K562 (cell line): ENCODE results near the gene ECHDC1. TPM values are rescaled to one million over a fixed set of nuclear protein-coding genes. Genes with fewer than 3 reads are reported as not detected.
A peak's percentile ranks its signal among the peaks of the same experiment; 100 is the strongest.

Experiments used
- CBFB ChIP-seq: sonication (generic); formaldehyde crosslinking; IDR thresholded peaks from 2 replicates; pipeline ENCODE4 v1.4.0; 2020; ENCODE audit warnings: mild to moderate bottlenecking, missing genetic modification reagents
- CBX3 ChIP-seq, 2 experiments: IDR thresholded peaks; 1 replicate in 1 of 2; 2 replicates in 1 of 2; pipeline ENCODE4 v1.6.1; 2012; ENCODE audit warnings: inconsistent platforms in 2 of 2, low read length in 2 of 2, borderline replicate concordance in 1 of 2, control low read depth in 1 of 2
- EP400 ChIP-seq: fragments of 450-650 bp; IDR thresholded peaks from 2 replicates; pipeline ENCODE4 v1.6.1; 2017; ENCODE audit warnings: antibody characterized with exemption, mild to moderate bottlenecking, moderate library complexity
- HMG20A ChIP-seq: fragments of 450-650 bp; formaldehyde crosslinking; conservative IDR thresholded peaks from 2 replicates; pipeline ENCODE4 v1.4.0; 2020; ENCODE audit warnings: mild to moderate bottlenecking, mixed read lengths
- KHSRP ChIP-seq: fragments of 450-650 bp; IDR thresholded peaks from 2 replicates; pipeline ENCODE4 v1.6.1; 2017
- L3MBTL2 ChIP-seq: fragments of 450-650 bp; IDR thresholded peaks from 2 replicates; pipeline ENCODE4 v1.6.1; 2016; ENCODE audit warnings: mild to moderate bottlenecking, moderate library complexity
- NCOR1 ChIP-seq: fragments of 450-650 bp; IDR thresholded peaks from 2 replicates; pipeline ENCODE4 v1.6.1; 2016; ENCODE audit warnings: mild to moderate bottlenecking, moderate library complexity
- POLR2A ChIP-seq: fragments of 450-650 bp; conservative IDR thresholded peaks from 2 replicates; pipeline ENCODE4 v1.6.1; 2016
- POU5F1 ChIP-seq: fragments of 150-350 bp; IDR thresholded peaks from 2 replicates; pipeline ENCODE4 v1.6.1; 2014; ENCODE audit warnings: borderline replicate concordance, low read length, low read depth, mild to moderate bottlenecking; ENCODE audit not compliant: partially characterized antibody
- RAD51 ChIP-seq: fragments of 450-650 bp; IDR thresholded peaks from 2 replicates; pipeline ENCODE4 v1.7.1; 2016; ENCODE audit warnings: low read depth, mild to moderate bottlenecking, borderline replicate concordance
- SMAD3 ChIP-seq: fragments of 450-650 bp; formaldehyde crosslinking; conservative IDR thresholded peaks from 2 replicates; pipeline ENCODE4 v1.4.0; 2020; ENCODE audit warnings: mild to moderate bottlenecking
- SNAPC5 ChIP-seq: fragments of 250-450 bp; sonication (Bioruptor Pico); IDR thresholded peaks from 2 replicates; pipeline ENCODE4 v1.8.0; 2021; ENCODE audit warnings: moderate library complexity, mild to moderate bottlenecking, inconsistent platforms
- SNIP1 ChIP-seq: fragments of 450-650 bp; IDR thresholded peaks from 2 replicates; pipeline ENCODE4 v1.7.1; 2017; ENCODE audit warnings: low read depth, mild to moderate bottlenecking
- STAT5B ChIP-seq: fragments of 250-450 bp; sonication (Bioruptor Pico); IDR thresholded peaks from 2 replicates; pipeline ENCODE4 v1.8.0; 2021; ENCODE audit warnings: mild to moderate bottlenecking, inconsistent platforms
- TOE1 ChIP-seq, 2 experiments: fragments of 450-650 bp in 1 of 2; sonication (generic) in 1 of 2; formaldehyde crosslinking in 1 of 2; IDR thresholded peaks; 2 replicates each; pipeline versions ENCODE4 v1.7.1 to v1.8.0; 2016 to 2022; ENCODE audit warnings: borderline replicate concordance in 2 of 2, mild to moderate bottlenecking in 2 of 2, antibody characterized with exemption in 1 of 2, inconsistent platforms in 1 of 2, low read depth in 1 of 2, missing genetic modification reagents in 1 of 2, moderate library complexity in 1 of 2
- U2AF1 ChIP-seq: fragments of 200-400 bp; formaldehyde crosslinking; optimal IDR thresholded peaks from 2 replicates; pipeline ENCODE3; 2017; ENCODE audit warnings: mild to moderate bottlenecking, low read depth, low read length, moderate library complexity
- ZNF23 ChIP-seq: fragments of 250-450 bp; sonication (Bioruptor Pico); IDR thresholded peaks from 2 replicates; pipeline ENCODE4 v1.4.0; 2020; ENCODE audit warnings: mild to moderate bottlenecking
- ZNF239 ChIP-seq: fragments of 250-450 bp; sonication (Bioruptor Pico); IDR thresholded peaks from 2 replicates; pipeline ENCODE4 v1.4.0; 2020; ENCODE audit warnings: mild to moderate bottlenecking
- ZNF668 ChIP-seq: fragments of 250-450 bp; sonication (Bioruptor Pico); IDR thresholded peaks from 2 replicates; pipeline ENCODE4 v1.8.0; 2022; ENCODE audit warnings: mild to moderate bottlenecking, inconsistent platforms
- polyA plus RNA-seq, 8 experiments: library from polyadenylated mRNA; depleted of rRNA in 4 of 8; stranded (reverse) in 5 of 8; unstranded in 3 of 8; fragments of >200 nt; fragmentation: Nextera tagmentation in 2 of 8; fragmentation: Illumina TruSeq in 1 of 8; extraction: Ambion mirVana in 2 of 8; extraction: Trizol in 1 of 8; gene quantifications; 2 replicates each; pipeline versions ENCODE4 v1.2.1 to v1.2.3, GENCODE V29; 2011 to 2014; ENCODE audit warnings: inconsistent platforms in 1 of 8, missing spikeins in 1 of 8
- total RNA-seq, 7 experiments: library from RNA; depleted of rRNA in 6 of 7; stranded (reverse); fragments of >200 nt in 6 of 7; fragmentation: Illumina TruSeq in 2 of 7; extraction: Trizol in 2 of 7; gene quantifications; 2 replicates each; pipeline versions ENCODE4 v1.2.1 to v1.2.3, GENCODE V29; 2011 to 2021; ENCODE audit warnings: low replicate concordance in 1 of 7
- TF ChIP-seq, protein P1 (sequence below): IDR thresholded peaks from 2 replicates; pipeline ENCODE4 v1.6.1; 2011; ENCODE audit not compliant: insufficient read length; ENCODE audit errors: extremely low read depth
- TF ChIP-seq, protein P2 (sequence below): fragments of 250-450 bp; sonication (Bioruptor Pico); IDR thresholded peaks from 2 replicates; pipeline ENCODE4 v1.4.0; 2020; ENCODE audit warnings: mild to moderate bottlenecking
- TF ChIP-seq, protein P3 (sequence below): sonication (generic); formaldehyde crosslinking; IDR thresholded peaks from 2 replicates; pipeline ENCODE4 v1.4.0; 2020; ENCODE audit warnings: mild to moderate bottlenecking, missing genetic modification reagents
- TF ChIP-seq, protein P4 (sequence below): fragments of 200-800 bp; sonication (Bioruptor generic); IDR thresholded peaks from 2 replicates; pipeline ENCODE4 v1.6.1; 2017; ENCODE audit warnings: missing genetic modification characterization, missing compliant biosample characterization

ECHDC1 gene
- total and polyA plus RNA-seq, 9 of the 15 experiments (the other 6 are each of a cell fraction or from before 2014, with no cell fraction given): 58.0 to 105 (median 78.6) TPM

GRCh38 chr6:127342946-127343808, at the start of gene ECHDC1 (continued):
- TF ChIP-seq, protein P1, sequence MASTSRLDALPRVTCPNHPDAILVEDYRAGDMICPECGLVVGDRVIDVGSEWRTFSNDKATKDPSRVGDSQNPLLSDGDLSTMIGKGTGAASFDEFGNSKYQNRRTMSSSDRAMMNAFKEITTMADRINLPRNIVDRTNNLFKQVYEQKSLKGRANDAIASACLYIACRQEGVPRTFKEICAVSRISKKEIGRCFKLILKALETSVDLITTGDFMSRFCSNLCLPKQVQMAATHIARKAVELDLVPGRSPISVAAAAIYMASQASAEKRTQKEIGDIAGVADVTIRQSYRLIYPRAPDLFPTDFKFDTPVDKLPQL: no peak
- TF ChIP-seq TOE1 (IDR thresholded peaks at IDR 0.05; ENCODE audit: borderline replicate concordance): peak; percentile 81
- 0 out of 2 replicates have a peak, but pooled peaks have one; percentile 46 for TF ChIP-seq TOE1 (CRISPR knock-in tag; IDR thresholded peaks at IDR 0.05; ENCODE audit: borderline replicate concordance, low read depth)
- TF ChIP-seq, protein P2, sequence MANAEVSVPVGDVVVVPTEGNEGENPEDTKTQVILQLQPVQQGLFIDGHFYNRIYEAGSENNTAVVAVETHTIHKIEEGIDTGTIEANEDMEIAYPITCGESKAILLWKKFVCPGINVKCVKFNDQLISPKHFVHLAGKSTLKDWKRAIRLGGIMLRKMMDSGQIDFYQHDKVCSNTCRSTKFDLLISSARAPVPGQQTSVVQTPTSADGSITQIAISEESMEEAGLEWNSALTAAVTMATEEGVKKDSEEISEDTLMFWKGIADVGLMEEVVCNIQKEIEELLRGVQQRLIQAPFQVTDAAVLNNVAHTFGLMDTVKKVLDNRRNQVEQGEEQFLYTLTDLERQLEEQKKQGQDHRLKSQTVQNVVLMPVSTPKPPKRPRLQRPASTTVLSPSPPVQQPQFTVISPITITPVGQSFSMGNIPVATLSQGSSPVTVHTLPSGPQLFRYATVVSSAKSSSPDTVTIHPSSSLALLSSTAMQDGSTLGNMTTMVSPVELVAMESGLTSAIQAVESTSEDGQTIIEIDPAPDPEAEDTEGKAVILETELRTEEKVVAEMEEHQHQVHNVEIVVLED (CRISPR knock-in tag): peak; percentile 22; the same call in 1 of the 2 replicates
- no peak for TF ChIP-seq CBFB (CRISPR knock-in tag)
- TF ChIP-seq, protein P3, sequence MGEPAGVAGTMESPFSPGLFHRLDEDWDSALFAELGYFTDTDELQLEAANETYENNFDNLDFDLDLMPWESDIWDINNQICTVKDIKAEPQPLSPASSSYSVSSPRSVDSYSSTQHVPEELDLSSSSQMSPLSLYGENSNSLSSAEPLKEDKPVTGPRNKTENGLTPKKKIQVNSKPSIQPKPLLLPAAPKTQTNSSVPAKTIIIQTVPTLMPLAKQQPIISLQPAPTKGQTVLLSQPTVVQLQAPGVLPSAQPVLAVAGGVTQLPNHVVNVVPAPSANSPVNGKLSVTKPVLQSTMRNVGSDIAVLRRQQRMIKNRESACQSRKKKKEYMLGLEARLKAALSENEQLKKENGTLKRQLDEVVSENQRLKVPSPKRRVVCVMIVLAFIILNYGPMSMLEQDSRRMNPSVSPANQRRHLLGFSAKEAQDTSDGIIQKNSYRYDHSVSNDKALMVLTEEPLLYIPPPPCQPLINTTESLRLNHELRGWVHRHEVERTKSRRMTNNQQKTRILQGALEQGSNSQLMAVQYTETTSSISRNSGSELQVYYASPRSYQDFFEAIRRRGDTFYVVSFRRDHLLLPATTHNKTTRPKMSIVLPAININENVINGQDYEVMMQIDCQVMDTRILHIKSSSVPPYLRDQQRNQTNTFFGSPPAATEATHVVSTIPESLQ (CRISPR knock-in tag): 0 out of 2 replicates have a peak, but pooled peaks have one; percentile 36
- TF ChIP-seq, protein P4, sequence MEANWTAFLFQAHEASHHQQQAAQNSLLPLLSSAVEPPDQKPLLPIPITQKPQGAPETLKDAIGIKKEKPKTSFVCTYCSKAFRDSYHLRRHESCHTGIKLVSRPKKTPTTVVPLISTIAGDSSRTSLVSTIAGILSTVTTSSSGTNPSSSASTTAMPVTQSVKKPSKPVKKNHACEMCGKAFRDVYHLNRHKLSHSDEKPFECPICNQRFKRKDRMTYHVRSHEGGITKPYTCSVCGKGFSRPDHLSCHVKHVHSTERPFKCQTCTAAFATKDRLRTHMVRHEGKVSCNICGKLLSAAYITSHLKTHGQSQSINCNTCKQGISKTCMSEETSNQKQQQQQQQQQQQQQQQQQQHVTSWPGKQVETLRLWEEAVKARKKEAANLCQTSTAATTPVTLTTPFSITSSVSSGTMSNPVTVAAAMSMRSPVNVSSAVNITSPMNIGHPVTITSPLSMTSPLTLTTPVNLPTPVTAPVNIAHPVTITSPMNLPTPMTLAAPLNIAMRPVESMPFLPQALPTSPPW (CRISPR knock-in tag): peak; percentile 83
- no peak for TF ChIP-seq KHSRP
- no peak for TF ChIP-seq SNIP1
- no peak for TF ChIP-seq HMG20A
- TF ChIP-seq ZNF239 (CRISPR knock-in tag): no peak
- TF ChIP-seq L3MBTL2: peak; percentile 88
- no peak for TF ChIP-seq NCOR1
- TF ChIP-seq SMAD3 (CRISPR knock-in tag): no peak
- TF ChIP-seq ZNF23 (CRISPR knock-in tag): no peak
- no peak for TF ChIP-seq U2AF1
- TF ChIP-seq POLR2A: peak; percentile 92
- peak; percentile 28; the same call in 1 of the 2 replicates for TF ChIP-seq RAD51
- no peak for TF ChIP-seq STAT5B (CRISPR knock-in tag)
- TF ChIP-seq POU5F1: no peak
- TF ChIP-seq SNAPC5 (CRISPR knock-in tag): no peak
- no peak for TF ChIP-seq CBX3 (IDR thresholded peaks at IDR 0.05; ENCODE audit: borderline replicate concordance in 1 of 2, low read length in 2 of 2)
- TF ChIP-seq EP400: peak; percentile 97
- TF ChIP-seq ZNF668 (CRISPR knock-in tag): no peak
